OCI-LY1 (cell line): ENCODE results near the gene TUFT1.
A peak's percentile ranks its signal among the peaks of the same experiment; 100 is the strongest.
"Not testable (repeated sequence)": the region's sequence is repeated elsewhere in the genome, so short reads cannot be mapped to it uniquely, and the experiment has no call there.

Source experiments
- H2AFZ ChIP-seq: fragments of 200-600 bp; sonication (generic), shearing (Covaris generic); 2 replicates; pipeline ENCODE4 v1.6.0; 2014; ENCODE audit warnings: antibody characterized with exemption, mild to moderate bottlenecking, low read length
- H3F3A ChIP-seq: fragments of 200-600 bp; sonication (generic), shearing (Covaris generic); 2 replicates; pipeline ENCODE4 v1.6.0; 2014; ENCODE audit warnings: mild to moderate bottlenecking, antibody characterized with exemption, low read length, moderate library complexity; ENCODE audit not compliant: insufficient read depth
- H3K27ac ChIP-seq: fragments of 200-600 bp; sonication (generic); 2 replicates; pipeline ENCODE4 v1.5.1; 2014; ENCODE audit warnings: low read length, mixed run types, mild to moderate bottlenecking, low read depth; ENCODE audit not compliant: poor library complexity, severe bottlenecking
- H3K27me3 ChIP-seq: fragments of 200-600 bp; sonication (generic); 2 replicates; pipeline ENCODE4 v1.6.0; 2014; ENCODE audit warnings: antibody characterized with exemption, mild to moderate bottlenecking, low read length, moderate library complexity; ENCODE audit not compliant: insufficient read depth
- H3K36me3 ChIP-seq: fragments of 200-600 bp; sonication (generic); 2 replicates; pipeline ENCODE4 v1.6.1; 2014; ENCODE audit warnings: mild to moderate bottlenecking, antibody characterized with exemption, low read length, moderate library complexity, mixed read lengths; ENCODE audit not compliant: insufficient read depth
- H3K4me1 ChIP-seq: fragments of 200-600 bp; sonication (generic); 2 replicates; pipeline ENCODE4 v1.5.1; 2014; ENCODE audit warnings: mild to moderate bottlenecking, low read length, moderate library complexity; ENCODE audit not compliant: insufficient read depth, severe bottlenecking
- H3K4me2 ChIP-seq: fragments of 200-600 bp; sonication (generic), shearing (Covaris generic); 2 replicates; pipeline ENCODE4 v1.6.1; 2014; ENCODE audit warnings: low read length
- H3K4me3 ChIP-seq: fragments of 200-600 bp; sonication (generic); 2 replicates; pipeline ENCODE4 v1.5.1; 2014; ENCODE audit warnings: low read length, low read depth, mild to moderate bottlenecking, mixed read lengths; ENCODE audit not compliant: poor library complexity, severe bottlenecking
- H3K79me2 ChIP-seq: fragments of 200-600 bp; shearing (Covaris generic); 2 replicates; pipeline ENCODE4 v1.6.1; 2016; ENCODE audit warnings: mixed run types, low read length, mixed read lengths; ENCODE audit not compliant: insufficient read depth
- H3K9ac ChIP-seq: fragments of 200-600 bp; sonication (generic), shearing (Covaris generic); 2 replicates; pipeline ENCODE4 v1.6.1; 2014; ENCODE audit warnings: mild to moderate bottlenecking, low read length, mixed read lengths
- H3K9me2 ChIP-seq: fragments of 200-600 bp; sonication (generic), shearing (Covaris generic); 2 replicates; pipeline ENCODE4 v1.6.1; 2014; ENCODE audit warnings: low read depth, mild to moderate bottlenecking, low read length, mixed read lengths
- H3K9me3 ChIP-seq: fragments of 200-600 bp; shearing (Covaris generic); 2 replicates; pipeline ENCODE4 v1.6.1; 2014; ENCODE audit warnings: low read length, mixed read lengths
- H4K20me1 ChIP-seq: fragments of 200-600 bp; sonication (generic), shearing (Covaris generic); 2 replicates; pipeline ENCODE4 v1.6.0; 2016; ENCODE audit warnings: mild to moderate bottlenecking, low read length; ENCODE audit not compliant: insufficient read depth
- CTCF ChIP-seq: fragments of 200-600 bp; sonication (generic), shearing (Covaris generic); IDR thresholded peaks from 2 replicates; pipeline ENCODE4 v1.5.1; 2017; ENCODE audit warnings: mild to moderate bottlenecking, antibody characterized with exemption, low read length, moderate library complexity, mixed read lengths
- EZH2 ChIP-seq: fragments of 200-600 bp; sonication (generic), shearing (Covaris generic); IDR thresholded peaks from 2 replicates; pipeline ENCODE4 v1.8.0; 2017; ENCODE audit warnings: borderline replicate concordance, mixed run types, mild to moderate bottlenecking, antibody characterized with exemption, low read length, moderate library complexity, mixed read lengths

The TUFT1 gene

GRCh38 chr1:151518936-151519335, 21.2 kb upstream of the TUFT1 start:
- Histone ChIP-seq H3K4me1 (no peaks in the 10 kb centered on the region), H3K9me2 (no peaks in the 10 kb centered on the region), H3K9me3 (no peaks in the 10 kb centered on the region), H2AFZ (no peak overlapping the region), H3K27me3 (no peaks in the 10 kb centered on the region), H3K4me2 (no peak overlapping the region), H3K9ac (no peak overlapping the region), H3K4me3 (no peak overlapping the region), H3K27ac (no peak overlapping the region), H3F3A (no peaks in the 10 kb centered on the region), H3K36me3 (no peaks in the 10 kb centered on the region), H4K20me1 (no peaks in the 10 kb centered on the region), H3K79me2 (no peaks in the 10 kb centered on the region)
- TF ChIP-seq CTCF (no peak), EZH2 (no peak)

DNA sequence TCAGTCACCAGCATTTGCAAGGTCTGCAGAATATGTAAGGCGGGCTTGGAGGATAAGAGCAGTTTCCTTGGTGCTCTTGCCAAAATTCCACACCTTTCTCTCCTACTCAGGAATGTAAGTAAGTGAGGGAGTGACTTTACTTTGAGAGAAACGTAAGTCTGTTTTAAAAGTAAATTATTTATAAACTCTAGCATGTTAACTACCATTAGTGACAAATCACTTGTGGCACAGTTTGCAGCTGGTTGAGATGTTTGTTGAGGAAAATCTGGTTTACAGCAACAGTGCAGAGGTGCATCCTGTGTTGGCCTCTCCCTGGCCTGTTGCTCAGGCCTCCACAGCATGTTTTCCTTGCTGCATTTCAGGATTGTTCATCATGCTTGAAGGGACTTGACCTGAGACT, 20.4 kb upstream of the TUFT1 start:
- Histone ChIP-seq H2AFZ (no peak overlapping the region), H3K4me1 (no peaks in the 10 kb centered on the region), H4K20me1 (no peaks in the 10 kb centered on the region), H3K27me3 (no peaks in the 10 kb centered on the region), H3K79me2 (no peaks in the 10 kb centered on the region), H3K4me3 (no peak overlapping the region), H3F3A (no peaks in the 10 kb centered on the region), H3K9ac (no peak overlapping the region), H3K9me2 (no peaks in the 10 kb centered on the region), H3K27ac (no peak overlapping the region), H3K9me3 (no peaks in the 10 kb centered on the region), H3K4me2 (no peak overlapping the region), H3K36me3 (no peaks in the 10 kb centered on the region)
- TF ChIP-seq CTCF (no peak), EZH2 (no peak)

- Histone ChIP-seq H3F3A (no peaks in the 10 kb centered on the region), H2AFZ (no peak overlapping the region), H3K27me3 (no peaks in the 10 kb centered on the region), H3K9me2 (no peaks in the 10 kb centered on the region), H3K36me3 (no peaks in the 10 kb centered on the region), H3K4me2 (no peak overlapping the region), H3K79me2 (no peaks in the 10 kb centered on the region), H3K9ac (no peak overlapping the region), H3K27ac (no peak overlapping the region), H4K20me1 (no peaks in the 10 kb centered on the region), H3K4me3 (no peak overlapping the region), H3K9me3 (no peaks in the 10 kb centered on the region), H3K4me1 (no peaks in the 10 kb centered on the region)
- no peak for TF ChIP-seq EZH2
- TF ChIP-seq CTCF = peak; percentile 16; the same call in 1 of the 2 replicates
Observed at GRCh38 chr1:151520359-151520758, 19.8 kb upstream of the TUFT1 start.

- not testable (repeated sequence) for H3K4me1 ChIP-seq, H3K4me2 ChIP-seq, H3K27ac ChIP-seq, H3K27me3 ChIP-seq, H3K4me3 ChIP-seq, H3F3A ChIP-seq, H3K9me2 ChIP-seq, H2AFZ ChIP-seq, H4K20me1 ChIP-seq, H3K9me3 ChIP-seq, H3K36me3 ChIP-seq, H3K79me2 ChIP-seq, H3K9ac ChIP-seq
Observed at GRCh38 chr1:151522427-151522826, 17.7 kb upstream of the TUFT1 start.
